Measurements from ENCODE around the gene FASN. TPM values are rescaled to one million over a fixed set of nuclear protein-coding genes. Genes with fewer than 3 reads are reported as not detected.

FASN gene
- total RNA-seq, 1 experiment from 2014 or later: 956 TPM

DNA sequence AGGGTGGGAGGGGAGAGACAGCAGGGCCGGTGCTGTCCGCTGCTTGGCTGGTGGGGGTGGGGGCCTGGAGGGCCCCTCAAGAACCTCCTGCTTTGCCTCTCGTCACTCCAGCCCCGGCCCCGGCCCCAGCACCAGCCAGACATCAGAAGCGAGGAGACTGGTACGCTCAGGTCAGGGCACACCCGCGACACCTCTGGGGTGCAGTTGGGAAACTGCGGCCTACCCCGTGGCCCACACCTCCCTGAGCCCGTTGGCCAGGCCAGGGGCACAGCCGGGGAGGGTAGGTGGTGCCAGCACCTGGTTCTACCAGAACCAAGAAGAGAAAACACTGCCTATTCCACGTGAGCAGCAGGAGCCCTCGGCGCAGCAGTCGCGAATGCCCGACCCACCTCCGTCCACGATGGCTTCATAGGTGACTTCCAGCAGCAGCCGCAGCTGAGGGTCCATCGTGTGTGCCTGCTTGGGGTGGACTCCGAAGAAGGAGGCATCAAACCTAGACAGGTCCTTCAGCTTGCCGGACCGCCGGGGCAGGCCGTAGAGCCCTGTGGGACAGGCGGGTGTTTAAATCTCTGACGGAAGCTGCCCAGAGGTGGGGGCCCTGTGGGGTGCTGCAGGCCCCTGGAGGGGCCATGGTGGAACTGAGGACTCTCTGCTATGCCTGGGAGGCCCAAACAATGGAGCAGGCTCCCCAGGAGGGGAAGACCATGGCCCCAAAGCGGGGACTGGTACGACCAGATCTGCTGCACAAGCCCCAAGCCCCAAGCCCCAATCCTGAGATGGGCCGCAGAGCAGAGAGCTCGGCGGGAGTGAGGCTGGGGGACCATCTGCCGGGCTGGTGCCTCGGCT is 2.9 kb downstream of the FASN start:
- in situ Hi-C loops (cut with HindIII; ENCODE audit: low pct_unique_long_range_greater_than_20kb, low sequenced_read_pairs) (no loop called here), intact Hi-C loops (cut with micrococcal nuclease; ENCODE audit: unreplicated experiment) (no loop called here)
- peak overlapping the region; percentile 86 for H3K27ac ChIP-seq (ENCODE audit: low read length)
- no peak for ATAC-seq
- peaks cover 28% of the 10 kb centered on the region for H3K4me1 ChIP-seq (ENCODE audit: control insufficient read depth, insufficient read depth, low read length)
- no peaks in the 10 kb centered on the region for H3K9me3 ChIP-seq (ENCODE audit: control insufficient read depth, insufficient read depth, low read depth, low read length)
- no peak for DNase-seq (ENCODE audit: low read depth, low spot score)
- peaks cover 38% of the 10 kb centered on the region for H3K36me3 ChIP-seq (ENCODE audit: control insufficient read depth, insufficient read depth, low read length)
- peak overlapping the region; percentile 86 to 88 for H3K4me3 ChIP-seq (ENCODE audit: low read depth in 2 of 2, low read length in 2 of 2)
- ChIA-PET POLR2A (no interaction called here), CTCF (no interaction called here)
- TF ChIP-seq, protein P1, sequence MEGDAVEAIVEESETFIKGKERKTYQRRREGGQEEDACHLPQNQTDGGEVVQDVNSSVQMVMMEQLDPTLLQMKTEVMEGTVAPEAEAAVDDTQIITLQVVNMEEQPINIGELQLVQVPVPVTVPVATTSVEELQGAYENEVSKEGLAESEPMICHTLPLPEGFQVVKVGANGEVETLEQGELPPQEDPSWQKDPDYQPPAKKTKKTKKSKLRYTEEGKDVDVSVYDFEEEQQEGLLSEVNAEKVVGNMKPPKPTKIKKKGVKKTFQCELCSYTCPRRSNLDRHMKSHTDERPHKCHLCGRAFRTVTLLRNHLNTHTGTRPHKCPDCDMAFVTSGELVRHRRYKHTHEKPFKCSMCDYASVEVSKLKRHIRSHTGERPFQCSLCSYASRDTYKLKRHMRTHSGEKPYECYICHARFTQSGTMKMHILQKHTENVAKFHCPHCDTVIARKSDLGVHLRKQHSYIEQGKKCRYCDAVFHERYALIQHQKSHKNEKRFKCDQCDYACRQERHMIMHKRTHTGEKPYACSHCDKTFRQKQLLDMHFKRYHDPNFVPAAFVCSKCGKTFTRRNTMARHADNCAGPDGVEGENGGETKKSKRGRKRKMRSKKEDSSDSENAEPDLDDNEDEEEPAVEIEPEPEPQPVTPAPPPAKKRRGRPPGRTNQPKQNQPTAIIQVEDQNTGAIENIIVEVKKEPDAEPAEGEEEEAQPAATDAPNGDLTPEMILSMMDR (IDR thresholded peaks at IDR 0.05): no peak
- peak; percentile 13; the same call in 1 of the 2 replicates for TF ChIP-seq POLR2AphosphoS5 (IDR thresholded peaks at IDR 0.05; ENCODE audit: low read depth, low read length)
- TF ChIP-seq, protein P2, sequence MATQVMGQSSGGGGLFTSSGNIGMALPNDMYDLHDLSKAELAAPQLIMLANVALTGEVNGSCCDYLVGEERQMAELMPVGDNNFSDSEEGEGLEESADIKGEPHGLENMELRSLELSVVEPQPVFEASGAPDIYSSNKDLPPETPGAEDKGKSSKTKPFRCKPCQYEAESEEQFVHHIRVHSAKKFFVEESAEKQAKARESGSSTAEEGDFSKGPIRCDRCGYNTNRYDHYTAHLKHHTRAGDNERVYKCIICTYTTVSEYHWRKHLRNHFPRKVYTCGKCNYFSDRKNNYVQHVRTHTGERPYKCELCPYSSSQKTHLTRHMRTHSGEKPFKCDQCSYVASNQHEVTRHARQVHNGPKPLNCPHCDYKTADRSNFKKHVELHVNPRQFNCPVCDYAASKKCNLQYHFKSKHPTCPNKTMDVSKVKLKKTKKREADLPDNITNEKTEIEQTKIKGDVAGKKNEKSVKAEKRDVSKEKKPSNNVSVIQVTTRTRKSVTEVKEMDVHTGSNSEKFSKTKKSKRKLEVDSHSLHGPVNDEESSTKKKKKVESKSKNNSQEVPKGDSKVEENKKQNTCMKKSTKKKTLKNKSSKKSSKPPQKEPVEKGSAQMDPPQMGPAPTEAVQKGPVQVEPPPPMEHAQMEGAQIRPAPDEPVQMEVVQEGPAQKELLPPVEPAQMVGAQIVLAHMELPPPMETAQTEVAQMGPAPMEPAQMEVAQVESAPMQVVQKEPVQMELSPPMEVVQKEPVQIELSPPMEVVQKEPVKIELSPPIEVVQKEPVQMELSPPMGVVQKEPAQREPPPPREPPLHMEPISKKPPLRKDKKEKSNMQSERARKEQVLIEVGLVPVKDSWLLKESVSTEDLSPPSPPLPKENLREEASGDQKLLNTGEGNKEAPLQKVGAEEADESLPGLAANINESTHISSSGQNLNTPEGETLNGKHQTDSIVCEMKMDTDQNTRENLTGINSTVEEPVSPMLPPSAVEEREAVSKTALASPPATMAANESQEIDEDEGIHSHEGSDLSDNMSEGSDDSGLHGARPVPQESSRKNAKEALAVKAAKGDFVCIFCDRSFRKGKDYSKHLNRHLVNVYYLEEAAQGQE (IDR thresholded peaks at IDR 0.05; ENCODE audit: insufficient read depth in 1 of 2, low read depth in 2 of 2, low read length in 1 of 2): no peak
- no TSS peak for BruUV-seq (replicated peaks)
- H3K27me3 ChIP-seq (ENCODE audit: control insufficient read depth, insufficient read depth, low read length): no peaks in the 10 kb centered on the region

DNA sequence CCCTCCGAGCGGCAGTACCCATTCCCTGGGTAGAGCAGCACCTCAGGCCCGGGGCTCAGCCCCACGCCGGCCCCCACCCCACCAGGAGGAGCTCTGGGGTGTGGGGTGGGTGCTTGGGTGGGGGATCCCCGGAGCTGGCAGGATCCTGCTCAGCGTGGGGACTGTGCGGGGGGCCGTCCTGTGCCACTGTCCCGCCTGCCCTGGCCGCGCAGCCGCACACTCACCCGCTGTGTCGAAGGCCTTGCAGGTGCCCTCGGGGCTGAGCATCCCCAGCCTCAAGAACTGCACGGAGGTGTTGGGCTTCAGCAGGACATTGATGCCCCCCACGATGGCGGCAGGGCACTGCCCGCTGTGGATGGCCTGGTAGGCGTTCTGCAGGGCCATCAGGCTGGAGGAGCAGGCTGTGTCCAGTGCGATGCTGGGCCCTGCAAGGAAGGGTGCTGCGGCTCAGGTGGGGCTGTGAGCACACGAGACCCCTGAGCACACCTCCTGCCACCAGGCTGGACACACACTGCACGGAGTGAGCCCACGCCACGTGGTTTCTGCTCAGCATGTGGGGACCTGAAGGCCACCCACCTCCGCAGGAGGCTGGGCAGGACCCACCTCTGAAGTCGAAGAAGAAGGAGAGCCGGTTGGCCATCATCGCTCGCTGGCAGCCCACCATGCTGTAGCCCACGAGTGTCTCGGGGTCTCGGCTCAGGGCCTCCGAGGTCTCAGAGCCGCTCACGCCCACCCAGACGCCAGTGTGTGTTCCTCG is 4.9 kb downstream of the FASN start:
- POLR2A ChIA-PET: interaction anchor here (0.6 to 0.7 kb wide), 2 partner anchors 16 to 52 kb away, joined by 3 to 6 read pairs; no protein-coding TSS in a partner anchor
- intact Hi-C loops (cut with micrococcal nuclease; ENCODE audit: unreplicated experiment): no loop called here

More for the DNA sequence above, 4.9 kb downstream of the FASN start:
- no peak overlapping the region for H3K4me3 ChIP-seq (ENCODE audit: low read depth in 2 of 2, low read length in 2 of 2)
- H3K36me3 ChIP-seq (ENCODE audit: control insufficient read depth, insufficient read depth, low read length): peaks cover 50% of the 10 kb centered on the region
- ATAC-seq (no peak), DNase-seq (ENCODE audit: low read depth, low spot score) (no peak)
- H3K4me1 ChIP-seq (ENCODE audit: control insufficient read depth, insufficient read depth, low read length): peaks cover 18% of the 10 kb centered on the region
- no TSS peak for BruUV-seq (replicated peaks)
- H3K9me3 ChIP-seq (ENCODE audit: control insufficient read depth, insufficient read depth, low read depth, low read length): no peaks in the 10 kb centered on the region
- CTCF ChIA-PET: no interaction called here
- H3K27me3 ChIP-seq (ENCODE audit: control insufficient read depth, insufficient read depth, low read length): no peaks in the 10 kb centered on the region
- in situ Hi-C loops (cut with HindIII; ENCODE audit: low pct_unique_long_range_greater_than_20kb, low sequenced_read_pairs): no loop called here
- TF ChIP-seq, protein P1 (IDR thresholded peaks at IDR 0.05): no peak
- no peak for TF ChIP-seq POLR2AphosphoS5 (IDR thresholded peaks at IDR 0.05; ENCODE audit: low read depth, low read length)
- no peak for TF ChIP-seq TCF7L2 (IDR thresholded peaks at IDR 0.05; ENCODE audit: low read depth, low read length)
- TF ChIP-seq SIN3A (IDR thresholded peaks at IDR 0.05; ENCODE audit: borderline replicate concordance, insufficient read depth, low read depth, low read length): no peak
- TF ChIP-seq, protein P2 (IDR thresholded peaks at IDR 0.05; ENCODE audit: insufficient read depth in 1 of 2, low read depth in 2 of 2, low read length in 1 of 2): no peak
- H3K27ac ChIP-seq (ENCODE audit: low read length): no peak overlapping the region

Data from Panc1 (cell line).